HG03571 (cell line): ENCODE data around the gene MTMR12.
A peak's percentile ranks its signal among the peaks of the same experiment; 100 is the strongest.
"Not testable (repeated sequence)": the region's sequence is repeated elsewhere in the genome, so short reads cannot be mapped to it uniquely, and the experiment has no call there.

Source experiments
- ATAC-seq: cut with Tn5 transposase; IDR thresholded peaks from one replicate; pipeline ENCODE4 v1.9.1; 2021; ENCODE audit not compliant: unreplicated experiment

Gene MTMR12

DNA sequence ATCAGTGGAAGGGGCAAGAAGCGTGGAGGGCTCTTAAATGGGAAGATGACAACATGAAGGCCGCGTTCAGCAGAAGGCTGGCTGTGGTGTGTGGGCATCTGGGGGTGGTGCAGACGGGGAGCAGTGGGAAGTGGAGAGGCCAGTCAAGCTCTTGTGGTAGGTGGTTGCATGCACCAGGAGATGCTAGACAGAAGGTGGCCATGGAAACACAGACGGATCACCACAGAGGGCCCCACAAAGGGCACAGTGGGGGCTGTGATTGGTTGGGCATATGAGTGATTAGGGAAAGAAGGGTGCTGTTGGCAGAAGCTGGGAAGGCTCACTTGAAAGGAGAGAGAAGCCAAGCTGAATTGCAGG is 14.7 kb downstream of the MTMR12 start:
- ATAC-seq: no peak

DNA sequence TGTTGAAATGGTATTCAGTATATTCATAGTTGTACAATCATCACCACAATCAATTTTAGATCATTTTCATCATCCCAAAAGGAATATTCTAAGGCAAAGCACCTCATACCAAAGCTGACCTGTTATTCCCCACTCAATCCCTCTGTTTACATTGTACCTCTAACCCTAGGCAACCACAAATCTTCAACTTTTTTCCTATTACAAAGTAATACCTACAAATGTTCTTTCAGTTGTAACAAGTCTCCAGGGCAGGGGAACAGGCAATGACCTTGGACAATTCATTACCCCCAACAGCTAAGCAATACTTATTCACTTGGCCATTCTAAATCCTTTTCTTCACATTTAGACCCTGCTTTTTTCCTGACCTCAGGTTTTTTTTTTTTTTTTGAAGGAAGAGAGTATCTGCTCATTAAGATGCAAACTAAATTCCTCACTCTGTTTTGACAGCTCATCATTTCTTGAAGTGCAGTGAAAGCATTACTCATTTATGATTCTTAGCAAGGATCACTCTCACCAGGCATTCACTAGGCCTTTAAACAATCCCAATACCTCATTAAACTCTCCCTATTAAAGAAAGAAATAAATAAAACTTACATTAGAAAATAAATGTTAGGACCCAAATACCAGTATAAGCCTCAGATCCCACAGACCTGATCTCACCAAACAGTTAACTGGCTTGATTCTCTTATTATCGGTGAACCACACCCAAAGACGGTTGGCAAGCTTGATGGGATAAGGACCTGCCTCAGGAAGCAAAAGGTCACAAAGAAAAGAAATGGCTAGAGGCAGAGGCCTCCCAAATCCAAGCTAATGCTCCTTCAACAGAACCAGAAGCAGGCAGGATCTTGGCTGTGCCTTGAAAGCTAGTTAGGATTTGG is 15.3 kb downstream of the MTMR12 start:
- ATAC-seq: no peak

DNA sequence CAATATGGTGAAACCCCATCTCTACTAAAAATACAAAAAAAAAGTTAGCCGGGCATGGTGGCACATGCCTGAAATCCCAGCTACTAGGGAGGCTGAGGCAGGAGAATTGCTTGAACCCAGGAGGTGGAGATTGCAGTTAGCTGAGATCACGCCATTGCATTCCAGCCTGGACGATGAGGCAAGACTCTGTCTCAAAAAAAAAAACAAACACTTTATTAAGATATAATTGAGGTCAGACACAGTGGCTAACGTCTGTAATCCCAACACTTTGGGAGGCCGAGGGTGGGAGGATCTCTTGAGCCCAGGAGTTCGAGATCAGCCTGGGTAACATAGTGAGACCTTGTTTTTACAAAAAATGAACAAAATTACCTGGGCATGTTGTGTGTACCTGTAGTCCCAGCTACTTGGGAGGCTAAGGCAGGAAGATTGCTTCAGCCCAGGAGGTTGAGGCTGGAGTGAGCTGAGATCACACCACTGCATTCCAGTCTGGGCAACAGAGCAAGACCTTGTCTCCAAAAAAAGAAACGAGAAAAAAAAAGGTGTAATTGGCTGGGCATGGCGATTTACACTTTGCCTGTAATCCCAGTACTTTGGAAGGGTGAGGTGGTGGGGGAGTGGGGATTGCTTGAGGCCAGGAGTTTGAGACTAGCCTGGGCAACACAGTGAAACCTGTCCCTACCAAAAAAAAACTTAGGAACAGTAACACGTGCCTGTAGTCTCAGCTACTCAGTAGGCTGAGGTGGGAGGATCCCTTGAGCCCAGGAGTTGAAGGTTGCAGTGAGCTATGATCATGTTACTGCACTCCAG is 16.6 kb downstream of the MTMR12 start:
- not testable (repeated sequence) for ATAC-seq

DNA sequence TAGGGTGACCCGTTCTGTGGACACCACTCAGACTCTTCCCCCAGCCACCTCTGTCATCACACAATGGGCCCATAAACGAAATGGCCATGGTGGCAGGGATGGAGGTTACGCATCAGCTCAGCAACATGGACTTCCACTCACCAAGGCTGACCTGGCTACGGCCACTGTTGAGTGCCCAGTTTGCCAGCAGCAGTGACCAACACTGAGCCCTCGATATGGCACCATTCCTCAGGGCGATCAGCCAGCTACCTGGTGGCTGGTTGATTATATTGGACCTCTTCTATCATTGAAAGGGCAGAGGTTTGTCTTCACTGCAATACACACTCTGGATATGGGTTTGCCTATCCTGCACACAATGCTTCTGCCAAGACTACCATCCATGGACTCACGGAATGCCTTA is 21.1 kb downstream of the MTMR12 start:
- no peak for ATAC-seq

DNA sequence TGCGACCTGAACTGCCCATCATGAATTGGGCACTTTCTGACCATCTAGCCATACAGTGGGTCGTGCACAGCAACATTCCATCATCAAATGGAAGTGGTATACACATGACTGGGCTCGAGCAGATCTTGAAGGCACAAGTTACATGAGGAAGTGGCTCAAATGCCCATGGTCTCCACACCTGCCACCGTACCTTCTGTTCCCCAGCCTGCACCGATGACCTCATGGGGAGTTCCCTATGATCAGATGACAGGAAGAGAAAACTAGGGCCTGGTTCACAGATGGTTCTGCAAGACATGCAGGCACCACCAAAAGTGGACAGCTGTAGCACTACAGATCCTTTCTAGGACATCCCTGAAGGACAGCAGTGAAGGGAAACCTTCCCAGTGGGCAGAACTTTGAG is 21.8 kb downstream of the MTMR12 start:
- ATAC-seq: no peak

DNA sequence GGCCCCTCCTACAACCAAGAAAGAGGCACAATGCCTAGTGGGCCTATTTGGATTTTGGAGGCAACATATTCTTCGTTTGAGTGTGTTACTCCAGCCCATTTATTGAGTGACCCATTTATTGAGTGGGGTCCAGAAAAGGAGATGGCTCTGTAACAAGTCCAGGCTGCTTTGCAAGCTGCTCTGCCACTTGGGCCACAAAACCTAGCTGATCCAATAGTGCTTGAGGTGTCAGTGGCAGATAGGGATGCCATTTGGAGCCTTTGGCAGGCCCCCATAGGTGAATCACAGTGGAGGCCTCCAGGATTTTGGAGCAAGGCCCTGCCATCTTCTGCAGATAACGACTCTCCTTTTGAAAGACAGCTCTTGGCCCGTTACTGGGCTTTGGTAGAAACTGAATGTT is 22.2 kb downstream of the MTMR12 start:
- not testable (repeated sequence) for ATAC-seq

DNA sequence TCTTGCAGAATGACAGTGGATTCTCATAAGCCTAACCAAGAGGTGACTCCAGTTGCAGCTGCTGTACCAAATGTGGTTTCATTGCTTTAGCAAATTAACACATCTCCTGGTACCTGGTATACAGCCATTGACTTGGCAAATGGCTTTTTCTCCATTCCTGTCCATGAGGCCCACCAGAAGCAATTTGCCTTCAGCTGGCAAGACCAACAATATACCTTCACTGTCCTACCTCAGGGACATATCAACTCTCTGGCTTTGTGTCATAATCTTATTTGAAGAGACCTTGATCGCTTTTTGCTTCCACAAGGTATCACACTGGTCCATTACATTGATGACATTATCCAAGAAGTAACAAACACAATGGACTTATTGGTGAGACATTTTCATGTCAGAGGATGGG is 22.8 kb downstream of the MTMR12 start:
- not testable (repeated sequence) for ATAC-seq

DNA sequence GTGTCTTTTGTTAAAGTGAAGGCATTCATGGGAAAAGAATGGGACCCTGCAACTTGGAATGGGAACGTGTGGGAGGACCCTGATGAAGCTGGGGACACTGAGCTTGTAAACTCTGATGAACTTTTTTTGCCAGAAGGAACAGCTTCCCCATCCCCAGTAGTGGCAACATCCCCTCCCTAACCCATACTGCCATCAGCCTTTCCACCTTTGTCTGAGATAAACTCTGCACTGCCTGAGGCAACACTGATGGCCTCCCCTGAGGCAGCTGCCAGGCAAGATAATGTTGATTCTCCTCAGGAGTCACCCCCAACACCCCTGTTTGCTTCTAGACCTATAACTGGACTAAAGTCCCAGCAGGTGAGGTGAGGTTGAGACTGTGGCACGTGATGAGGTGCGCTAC is 24.6 kb downstream of the MTMR12 start:
- ATAC-seq: not testable (repeated sequence)

DNA sequence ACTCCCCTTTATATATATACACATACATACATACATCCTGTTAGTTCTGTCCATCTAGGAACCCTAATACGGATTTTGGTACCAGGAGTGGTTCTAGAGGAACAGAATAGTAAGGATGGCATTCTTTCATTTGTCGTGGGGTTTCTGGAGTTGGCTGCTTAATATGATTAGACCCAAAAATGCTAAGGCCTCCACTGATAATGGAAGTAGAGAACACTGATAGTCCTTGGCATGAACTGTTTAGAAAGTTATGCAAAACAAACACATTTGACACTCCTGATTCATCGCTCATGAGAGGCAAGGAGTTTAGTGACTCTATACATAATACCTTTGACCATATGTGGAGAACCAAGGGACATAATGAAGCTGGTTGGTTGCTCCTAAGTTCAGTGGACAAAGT is 25.2 kb downstream of the MTMR12 start:
- not testable (repeated sequence) for ATAC-seq

DNA sequence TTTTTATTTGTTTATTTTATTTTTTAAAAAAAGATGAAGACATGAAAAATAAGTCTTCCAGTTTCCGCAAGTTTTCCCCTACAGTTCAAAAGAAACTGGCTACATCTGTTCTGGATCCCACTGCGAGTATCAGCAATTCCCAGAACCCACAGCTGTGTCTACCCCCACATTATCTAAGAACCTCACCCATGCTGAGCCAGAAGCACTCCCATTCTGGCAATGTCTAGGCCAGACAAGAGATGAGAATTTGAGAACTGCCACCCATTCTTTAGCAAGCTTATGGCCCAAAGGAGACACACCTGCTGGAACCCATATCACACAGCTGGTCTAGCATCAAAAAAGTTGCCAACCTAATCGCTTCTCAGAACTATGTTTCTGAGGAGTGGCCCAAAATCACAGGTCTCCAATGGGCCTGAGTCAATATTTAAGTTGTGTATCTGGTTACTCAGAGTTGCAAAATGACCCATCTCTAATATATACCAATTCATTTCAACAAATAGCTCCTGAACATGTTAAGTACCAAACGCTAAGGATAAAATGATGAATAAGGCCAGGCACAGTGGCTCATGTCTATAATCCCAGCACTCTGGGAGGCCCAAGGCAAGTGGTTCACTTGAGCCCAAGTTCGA is 27.1 kb downstream of the MTMR12 start:
- no peak for ATAC-seq

DNA sequence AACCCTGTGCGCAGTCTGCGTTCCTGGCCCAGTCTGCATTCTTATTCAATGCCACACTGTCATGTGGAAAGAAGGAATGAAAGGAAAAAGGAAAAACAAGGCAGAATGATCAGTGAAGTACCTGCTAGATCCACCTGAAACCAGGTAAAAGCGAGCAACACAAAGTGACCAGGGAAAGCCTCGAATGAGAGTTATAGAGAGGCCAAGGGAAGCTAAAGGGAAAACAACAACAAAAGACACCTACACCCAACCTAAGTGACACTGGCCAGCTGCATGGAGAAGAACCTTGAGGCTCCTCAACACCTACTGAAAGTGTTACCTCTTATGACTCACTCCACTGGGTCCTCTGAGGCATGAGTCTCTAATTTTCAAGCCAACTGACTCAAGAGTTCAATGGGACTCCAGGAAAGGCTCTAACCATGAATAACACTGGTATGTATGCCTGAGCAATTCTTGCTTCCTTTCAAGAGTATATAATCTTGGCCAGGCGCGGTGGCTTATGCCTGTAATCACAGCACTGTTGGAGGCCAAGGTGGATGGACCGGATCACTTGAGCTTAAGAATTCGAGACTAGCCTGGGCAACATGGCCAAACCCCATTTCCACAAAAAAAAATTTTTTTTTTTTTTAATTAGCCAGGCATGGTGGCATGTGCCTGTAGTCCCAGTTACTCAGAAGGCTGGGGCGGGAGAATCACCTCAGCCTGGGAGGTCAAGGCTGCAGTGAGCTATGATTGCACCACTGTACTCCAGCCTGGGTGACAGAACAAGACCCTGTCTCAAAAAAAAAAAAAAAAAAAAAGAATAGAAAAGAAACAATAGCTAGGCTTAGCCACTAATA is 29.0 kb downstream of the MTMR12 start:
- peak; percentile 31 for ATAC-seq

DNA sequence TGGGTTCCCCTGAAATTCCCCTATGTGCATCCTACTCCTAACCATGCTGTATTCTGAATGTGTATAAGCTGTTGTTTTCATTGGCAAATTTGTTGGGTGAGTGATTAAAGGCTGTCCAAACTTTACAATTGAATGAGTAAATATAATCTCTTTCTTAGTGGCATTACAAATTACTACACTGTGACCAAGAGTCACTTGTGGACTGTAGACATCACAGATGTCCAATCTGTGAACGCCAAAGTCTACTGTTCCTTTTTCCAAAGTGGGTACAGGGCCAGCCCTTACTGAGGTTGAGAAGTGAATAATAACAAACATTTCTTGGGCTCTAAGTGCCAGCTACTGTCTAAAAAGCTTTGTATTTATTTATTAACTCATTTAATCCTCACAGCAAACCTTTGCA is 29.7 kb downstream of the MTMR12 start:
- no peak for ATAC-seq

DNA sequence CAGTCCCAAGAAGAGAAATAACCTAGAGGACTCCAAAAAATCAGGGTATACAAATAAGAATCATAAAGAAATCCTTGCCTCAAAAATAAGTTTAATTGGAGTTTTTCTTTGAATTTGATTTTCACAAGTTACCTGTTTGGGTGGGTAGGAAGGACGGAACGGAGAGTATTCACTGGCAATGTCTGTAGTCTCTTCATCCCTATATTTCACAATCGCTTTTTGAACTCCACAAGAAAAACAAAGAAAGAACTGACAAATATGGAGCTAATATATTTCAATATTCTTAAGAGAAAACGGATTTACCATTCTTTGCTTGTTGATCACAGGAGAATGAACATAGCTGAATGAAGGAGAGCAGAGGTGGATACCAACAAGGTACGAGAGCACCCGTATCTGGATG is 30.1 kb downstream of the MTMR12 start:
- no peak for ATAC-seq

DNA sequence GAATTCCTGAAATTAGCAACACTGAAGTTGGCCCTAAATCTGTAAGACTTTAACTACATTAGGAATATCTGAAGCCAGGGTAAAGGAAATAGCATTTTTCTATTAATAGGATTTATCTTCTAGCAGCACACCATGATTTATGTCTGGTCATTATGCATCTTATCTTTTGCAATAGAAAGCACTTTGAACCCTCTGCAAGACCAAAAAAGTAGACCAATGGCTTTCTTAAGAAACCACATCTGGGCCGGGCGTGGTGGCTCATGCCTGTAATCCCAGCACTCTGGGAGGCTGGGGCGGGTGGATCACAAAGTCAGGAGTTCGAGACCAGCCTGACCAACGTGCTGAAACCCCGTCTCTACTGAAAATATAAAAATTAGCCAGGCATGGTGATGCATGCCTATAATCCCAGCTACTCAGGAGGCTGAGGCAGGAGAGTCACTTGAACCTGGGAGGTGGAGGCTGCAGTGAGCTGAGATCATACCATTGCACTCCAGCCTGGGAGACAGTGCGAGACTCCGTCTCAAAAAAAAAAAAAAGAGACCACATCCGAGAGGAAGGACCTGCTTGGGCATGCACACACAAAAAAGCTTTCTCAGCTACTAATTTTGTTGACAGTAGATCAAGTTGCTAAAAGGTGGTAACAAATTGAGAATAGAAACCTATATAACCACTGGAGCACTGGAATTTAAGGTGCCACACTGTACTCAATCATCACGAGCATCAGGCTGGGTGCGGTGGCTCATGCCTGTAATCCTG is 31.2 kb downstream of the MTMR12 start:
- ATAC-seq: not testable (repeated sequence)

DNA sequence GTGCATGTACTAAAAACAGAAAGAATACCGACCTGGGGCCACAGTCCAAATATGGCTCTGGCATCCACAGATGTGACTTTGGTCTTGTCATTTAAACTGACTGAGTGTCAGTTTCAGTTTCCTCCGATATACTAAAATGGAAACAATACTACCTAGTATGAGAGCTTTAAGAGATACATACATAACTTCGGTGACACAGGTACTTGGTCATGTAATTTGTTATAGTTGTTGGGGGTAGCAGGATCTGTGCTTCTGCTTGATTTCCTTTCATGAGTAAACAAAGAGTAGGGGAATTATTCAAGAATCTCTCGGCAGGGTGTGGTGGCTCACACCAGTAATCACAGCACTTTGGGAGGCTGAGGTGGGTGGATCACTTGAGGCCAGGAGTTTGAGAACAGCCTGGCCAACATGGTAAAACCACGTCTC is 32.1 kb downstream of the MTMR12 start:
- ATAC-seq: peak; percentile 79

DNA sequence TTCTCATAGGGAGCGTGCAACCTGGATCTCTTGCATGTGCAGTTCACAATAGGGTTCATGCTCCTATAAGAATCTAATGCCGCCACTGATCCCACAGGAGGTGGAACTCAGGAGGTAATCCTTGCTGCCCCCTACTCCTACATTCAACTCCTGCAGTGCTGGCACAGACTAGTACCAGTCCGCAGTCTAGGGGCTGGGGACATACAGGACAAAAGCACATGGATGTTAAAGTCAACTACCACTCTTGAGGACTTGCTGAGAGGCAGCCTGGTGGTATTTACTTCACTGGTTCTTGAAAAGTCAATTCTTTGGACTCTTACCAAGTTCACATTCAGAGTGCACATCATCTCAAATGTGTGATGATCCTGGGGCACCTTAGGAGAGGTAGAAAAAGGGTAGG is 33.0 kb downstream of the MTMR12 start:
- ATAC-seq: no peak

DNA sequence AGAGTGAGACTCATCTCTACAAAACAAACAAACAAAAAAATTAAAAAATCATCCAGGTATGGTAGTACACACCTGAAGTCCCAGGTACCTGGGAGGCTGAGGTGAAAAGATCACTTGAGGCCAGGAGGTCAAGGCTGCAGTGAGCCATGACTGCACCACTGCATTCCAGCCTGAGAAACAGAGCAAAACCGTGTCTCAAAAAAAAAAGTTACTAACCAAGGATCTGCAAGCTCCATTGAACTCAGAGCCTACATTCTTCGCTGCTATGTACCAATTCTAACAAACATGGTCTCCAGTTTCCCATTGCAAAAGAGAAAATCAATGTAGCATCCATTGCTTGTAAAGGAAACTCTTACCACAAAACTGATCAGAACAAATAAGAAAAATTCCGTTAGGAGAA is 33.5 kb downstream of the MTMR12 start:
- ATAC-seq: no peak

DNA sequence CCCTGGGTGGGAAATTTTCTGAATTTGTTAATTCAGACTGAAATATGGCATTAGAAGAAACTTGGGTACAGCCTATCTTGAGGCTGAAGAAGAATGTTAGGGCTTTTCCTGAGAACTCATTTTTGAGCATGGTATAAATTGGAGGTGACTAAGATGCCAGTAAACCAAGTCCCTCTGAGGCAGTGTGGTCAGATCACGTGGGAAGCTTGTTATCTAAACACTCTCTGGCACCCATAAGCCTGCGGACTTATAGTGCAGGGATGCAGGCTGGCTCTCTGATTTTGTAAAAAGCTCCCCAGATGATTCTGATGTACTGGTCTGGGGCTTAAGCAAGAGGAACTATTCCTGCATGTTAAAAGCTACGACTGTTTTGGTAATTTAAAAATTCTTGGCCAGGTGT is 34.3 kb downstream of the MTMR12 start:
- no peak for ATAC-seq

DNA sequence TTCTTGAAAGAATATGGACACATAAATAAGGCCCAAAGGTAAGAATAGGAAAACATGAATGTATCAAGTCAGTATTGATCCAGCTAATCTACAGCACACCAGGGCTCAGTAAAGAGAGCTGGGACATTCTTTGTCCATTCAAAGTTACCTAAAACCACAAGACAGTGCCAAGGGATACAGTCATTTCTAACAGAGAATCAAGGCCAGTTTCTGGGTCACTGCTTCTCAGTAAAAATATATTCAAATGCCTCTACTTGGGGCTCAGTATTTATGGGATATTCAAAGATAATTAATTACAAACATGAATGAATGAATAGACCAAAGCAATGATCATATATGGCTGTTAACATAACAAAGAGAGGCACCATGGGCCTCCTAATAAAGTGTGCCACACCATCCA is 34.9 kb downstream of the MTMR12 start:
- ATAC-seq: no peak

DNA sequence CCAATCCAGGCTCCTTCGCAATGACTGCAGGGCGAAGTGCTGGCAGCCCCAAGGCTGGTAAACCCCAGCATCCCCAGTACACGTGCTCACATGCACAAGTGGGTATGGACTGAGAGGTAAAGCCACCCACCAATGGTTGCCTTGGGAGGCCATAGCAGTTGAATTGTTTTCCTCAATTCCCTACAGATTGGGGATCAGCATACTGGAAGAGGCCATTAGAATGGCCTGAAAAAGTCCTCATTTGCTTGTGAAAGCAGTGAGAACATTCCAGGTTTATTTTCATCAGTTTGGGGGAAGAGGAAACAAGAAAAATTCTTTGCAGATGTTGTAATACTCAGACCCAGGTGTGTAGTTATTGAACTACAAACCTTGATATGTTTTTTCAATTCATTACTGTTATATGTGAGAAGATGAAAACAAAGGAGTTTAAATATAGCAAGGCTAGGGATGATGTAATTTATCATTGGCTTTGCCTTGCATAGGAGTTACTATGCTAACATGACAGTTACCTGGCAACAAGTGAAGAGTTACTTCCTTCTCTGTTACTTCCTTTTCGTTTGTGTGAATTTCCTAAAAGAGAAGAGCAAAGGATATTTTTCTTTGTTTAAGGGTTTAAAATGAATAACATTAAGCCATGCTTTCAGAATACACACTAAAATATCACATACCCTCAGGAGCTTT is 36.4 kb downstream of the MTMR12 start:
- ATAC-seq: no peak
